Smooth muscle cell (in vitro differentiated cells): ENCODE results near the gene TTYH1. TPM values are rescaled to one million over a fixed set of nuclear protein-coding genes. Genes with fewer than 3 reads are reported as not detected.
"Not testable (repeated sequence)": the region's sequence is repeated elsewhere in the genome, so short reads cannot be mapped to it uniquely, and the experiment has no call there.

Experiments used
- DNase-seq: peaks from one replicate; lab custom pipeline; 2025; ENCODE audit not compliant: unreplicated experiment; lab: John Stamatoyannopoulos, UW
- H2AFZ ChIP-seq: fragments of 200-600 bp; sonication (generic); 2 replicates; pipeline ENCODE4 v1.6.0; 2016; ENCODE audit warnings: antibody characterized with exemption, low read depth, mild to moderate bottlenecking
- H3F3A ChIP-seq: fragments of 200-600 bp; sonication (generic); 2 replicates; pipeline ENCODE4 v1.6.0; 2017; ENCODE audit warnings: antibody characterized with exemption, low read depth
- H3K27ac ChIP-seq: fragments of 200-600 bp; sonication (generic); 2 replicates; pipeline ENCODE4 v1.5.1; 2016; ENCODE audit warnings: low read depth, mild to moderate bottlenecking
- H3K27me3 ChIP-seq: fragments of 200-600 bp; sonication (generic); 2 replicates; pipeline ENCODE4 v1.6.1; 2016; ENCODE audit warnings: low read depth, mild to moderate bottlenecking
- H3K36me3 ChIP-seq: fragments of 200-600 bp; sonication (generic); 2 replicates; pipeline ENCODE4 v1.5.1; 2016; ENCODE audit warnings: low read depth
- H3K4me1 ChIP-seq: fragments of 200-600 bp; sonication (generic); 2 replicates; pipeline ENCODE4 v1.5.1; 2016; ENCODE audit warnings: low read depth
- H3K4me2 ChIP-seq: fragments of 200-600 bp; sonication (generic); 2 replicates; pipeline ENCODE4 v1.6.0; 2016; ENCODE audit warnings: mild to moderate bottlenecking
- H3K4me3 ChIP-seq: fragments of 200-600 bp; sonication (generic); 2 replicates; pipeline ENCODE4 v1.5.1; 2016; ENCODE audit warnings: mild to moderate bottlenecking
- H3K79me2 ChIP-seq: fragments of 200-600 bp; sonication (generic); 2 replicates; pipeline ENCODE4 v1.6.0; 2016; ENCODE audit warnings: low read depth, mild to moderate bottlenecking
- H3K9ac ChIP-seq: fragments of 200-600 bp; sonication (generic); 2 replicates; pipeline ENCODE4 v1.6.0; 2016; ENCODE audit warnings: low read depth
- H3K9me3 ChIP-seq: fragments of 200-600 bp; sonication (generic); replicated peaks from 2 replicates; pipeline ENCODE4 v1.5.1; 2016; ENCODE audit warnings: low read depth
- H4K20me1 ChIP-seq: fragments of 200-600 bp; sonication (generic); 2 replicates; pipeline ENCODE4 v1.6.0; 2016; ENCODE audit warnings: low read depth
- CTCF ChIP-seq: fragments of 200-600 bp; sonication (generic); IDR thresholded peaks from 2 replicates; pipeline ENCODE4 v1.5.1; 2017; ENCODE audit warnings: borderline replicate concordance, mild to moderate bottlenecking, antibody characterized with exemption; ENCODE audit not compliant: insufficient read depth, poor library complexity, severe bottlenecking
- WGBS: methylation state at CpG from one replicate; pipeline ENCODE4 v1.1.7; 2016; ENCODE audit warnings: low lambda C conversion rate; 5-methylcytosine and 5-hydroxymethylcytosine counted together
- polyA plus RNA-seq: library from polyadenylated mRNA; unstranded; fragments of >200 nt; fragmentation: Nextera tagmentation; extraction: Ambion mirVana; gene quantifications from 2 replicates; pipeline ENCODE4 v1.2.1, GENCODE V29; 2016
- total RNA-seq: library from RNA; depleted of rRNA; stranded (reverse); fragments of >200 nt; gene quantifications from 2 replicates; pipeline ENCODE4 v1.2.3, GENCODE V29; 2014

TTYH1 gene
- total and polyA plus RNA-seq, 2 experiments from 2014 or later: 0.40 to 0.65 TPM

- DNase-seq: no peak
- Histone ChIP-seq H4K20me1 (no peaks in the 10 kb centered on the region), H3K36me3 (no peaks in the 10 kb centered on the region), H3K79me2 (no peaks in the 10 kb centered on the region), H3K27me3 (no peaks in the 10 kb centered on the region), H3K4me3 (no peak overlapping the region), H2AFZ (no peak overlapping the region), H3K9ac (no peak overlapping the region), H3K4me1 (no peaks in the 10 kb centered on the region), H3K27ac (no peak overlapping the region), H3K9me3 (no peaks in the 10 kb centered on the region), H3F3A (no peaks in the 10 kb centered on the region), H3K4me2 (no peak overlapping the region)
- no peak for TF ChIP-seq CTCF
- 76% methylated on average over 5 of the region's 5 CpGs for WGBS
Measured at GRCh38 chr19:54379187-54379678, 36.0 kb upstream of the TTYH1 start.

GRCh38 chr19:54380897-54381296 lies 34.4 kb upstream of the TTYH1 start:
- Histone ChIP-seq H3K36me3 (no peaks in the 10 kb centered on the region), H3K9me3 (no peaks in the 10 kb centered on the region), H3K4me1 (no peaks in the 10 kb centered on the region), H2AFZ (no peak overlapping the region), H4K20me1 (no peaks in the 10 kb centered on the region), H3K4me2 (no peak overlapping the region), H3K27me3 (no peaks in the 10 kb centered on the region), H3K27ac (no peak overlapping the region), H3K4me3 (no peak overlapping the region), H3F3A (no peaks in the 10 kb centered on the region), H3K9ac (no peak overlapping the region), H3K79me2 (no peaks in the 10 kb centered on the region)
- WGBS: 74% methylated on average over 2 of the region's 2 CpGs
- no peak for TF ChIP-seq CTCF
- no peak for DNase-seq

- not testable (repeated sequence) for H3K4me2 ChIP-seq, H3K27me3 ChIP-seq, H3K4me3 ChIP-seq, H3K9ac ChIP-seq, H3K4me1 ChIP-seq, H4K20me1 ChIP-seq, H3K79me2 ChIP-seq, H3K9me3 ChIP-seq, H3K27ac ChIP-seq, H3K36me3 ChIP-seq, DNase-seq, H3F3A ChIP-seq, H2AFZ ChIP-seq
- 90% methylated on average over 13 of the region's 13 CpGs for WGBS
Measured at GRCh38 chr19:54382041-54382440, 33.2 kb upstream of the TTYH1 start.

GRCh38 chr19:54383330-54383729 lies 31.9 kb upstream of the TTYH1 start:
- Histone ChIP-seq H3K79me2 (no peaks in the 10 kb centered on the region), H3K4me3 (no peak overlapping the region), H3K9me3 (no peaks in the 10 kb centered on the region), H2AFZ (no peak overlapping the region), H3K4me2 (no peak overlapping the region), H3K4me1 (no peaks in the 10 kb centered on the region), H3K27ac (no peak overlapping the region), H3K36me3 (no peaks in the 10 kb centered on the region), H3F3A (no peaks in the 10 kb centered on the region), H4K20me1 (no peaks in the 10 kb centered on the region), H3K9ac (no peak overlapping the region), H3K27me3 (no peaks in the 10 kb centered on the region)
- TF ChIP-seq CTCF: no peak
- WGBS: 87% methylated on average over 4 of the region's 4 CpGs
- no peak for DNase-seq
